EH (cell line): ENCODE measurements around the gene GTF2H4.

ENCODE experiments used
- DNase-seq: peaks from one replicate; pipeline ENCODE4 v3.0.0-alpha.2; 2015; ENCODE audit warnings: low read depth

GTF2H4 gene

DNA sequence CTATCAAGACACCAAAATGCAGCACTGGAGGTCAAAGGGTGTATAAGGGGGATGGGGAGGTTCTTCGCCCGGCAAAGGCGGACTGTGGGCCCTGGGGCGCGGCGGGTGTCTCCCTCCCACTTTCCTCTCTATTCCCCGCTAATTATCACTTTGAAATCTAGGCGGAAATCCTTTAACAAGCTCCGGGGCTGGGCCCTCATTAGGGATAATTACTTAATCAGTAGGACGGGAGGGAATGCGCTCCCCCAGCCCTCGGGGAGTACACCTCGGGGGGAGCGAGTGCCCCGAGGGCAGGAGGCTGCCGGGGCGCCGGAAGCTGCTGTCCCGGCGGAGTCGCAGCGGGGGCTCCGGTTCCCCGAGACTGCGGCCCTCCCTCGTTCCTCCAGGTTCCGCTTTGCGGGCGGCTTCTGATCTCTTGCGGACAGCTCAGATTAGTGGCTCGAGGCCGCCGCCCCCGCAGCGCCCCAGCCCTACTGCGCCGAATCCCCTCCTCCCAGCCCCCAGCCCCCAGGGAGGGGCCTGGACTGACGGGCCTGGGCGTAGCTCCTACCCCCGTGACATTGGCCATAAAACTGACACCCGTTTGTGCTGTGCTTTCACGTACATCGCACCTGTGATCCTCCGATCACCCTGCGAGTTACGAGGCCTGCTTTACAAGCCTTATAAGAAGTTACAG lies 47.5 kb downstream of the GTF2H4 start:
- peak; percentile 42 for DNase-seq

DNA sequence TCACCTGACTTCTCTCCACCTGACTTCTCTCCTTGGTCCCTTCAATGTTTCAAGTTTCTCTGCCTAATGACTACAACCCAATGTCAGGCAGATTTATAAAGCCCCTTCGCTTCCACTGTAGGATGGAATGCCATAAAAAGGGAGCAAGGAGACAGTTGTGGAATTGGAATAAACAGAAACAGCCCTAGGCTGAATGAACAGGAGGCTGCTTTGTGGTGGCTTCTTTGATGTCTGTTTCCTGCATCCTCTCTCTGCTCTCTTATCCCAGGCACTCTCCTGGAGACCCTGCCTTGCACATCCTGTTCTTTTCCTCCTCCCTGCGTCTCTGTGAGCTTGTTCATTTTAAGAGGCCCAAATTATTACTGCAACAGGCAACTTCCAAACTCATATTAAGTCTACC lies 49.7 kb downstream of the GTF2H4 start:
- DNase-seq: no peak

DNA sequence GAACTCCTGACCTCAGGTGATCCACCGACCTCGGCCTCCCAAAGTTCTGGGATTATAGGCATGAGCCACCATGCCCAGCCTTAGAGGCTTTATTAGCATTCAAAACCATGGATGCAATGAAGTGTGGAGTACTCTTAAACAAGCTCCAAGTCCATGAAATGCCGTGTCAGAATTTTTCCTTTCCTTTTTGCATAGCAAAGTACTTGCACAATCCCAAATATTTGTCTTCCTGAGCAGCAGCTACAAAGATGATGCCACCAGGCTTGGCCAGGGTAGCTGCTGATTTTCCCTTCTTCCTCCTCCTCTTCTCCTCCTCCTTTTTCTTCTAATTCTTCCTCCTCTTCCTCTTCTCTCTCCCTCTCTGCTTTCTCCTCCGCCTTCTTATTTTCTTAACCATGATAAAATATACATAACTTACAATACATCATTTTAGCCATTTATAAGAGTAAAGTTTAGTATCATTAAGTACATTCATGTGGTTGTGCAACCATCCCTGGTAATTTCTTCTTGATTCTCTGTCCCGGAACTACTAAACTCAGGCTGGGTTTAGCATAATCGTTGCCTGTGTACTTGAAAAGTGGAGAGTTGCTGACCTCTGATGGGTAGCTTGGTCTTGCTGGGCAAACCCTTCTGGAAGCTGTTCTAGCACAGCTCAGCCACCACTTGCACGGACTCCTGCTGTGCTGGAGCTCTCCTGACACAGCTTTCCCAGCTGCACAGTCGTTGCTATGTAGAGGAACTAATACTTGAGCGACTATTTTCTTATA lies 53.1 kb downstream of the GTF2H4 start:
- peak; percentile 27 for DNase-seq

DNA sequence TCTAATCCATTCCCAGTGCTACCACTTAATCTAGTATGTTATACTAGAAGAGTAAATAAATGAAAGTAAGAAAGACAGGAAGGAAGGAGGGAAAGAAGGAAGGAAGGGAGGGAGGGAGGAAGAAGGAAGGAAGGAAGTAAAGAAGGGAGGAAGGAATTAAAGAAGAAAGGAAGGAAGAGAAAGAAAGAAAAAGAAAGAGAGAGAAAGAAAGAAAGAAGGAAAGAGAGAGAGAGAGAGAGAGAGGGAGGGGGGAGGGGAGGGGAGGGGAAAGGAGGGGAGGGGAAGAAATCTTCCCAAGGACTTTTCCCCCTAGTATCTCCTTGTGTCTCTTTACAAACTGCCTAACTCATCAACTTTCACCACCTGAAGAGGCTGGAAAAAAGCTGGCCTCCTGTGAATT lies 54.7 kb downstream of the GTF2H4 start:
- no peak for DNase-seq

DNA sequence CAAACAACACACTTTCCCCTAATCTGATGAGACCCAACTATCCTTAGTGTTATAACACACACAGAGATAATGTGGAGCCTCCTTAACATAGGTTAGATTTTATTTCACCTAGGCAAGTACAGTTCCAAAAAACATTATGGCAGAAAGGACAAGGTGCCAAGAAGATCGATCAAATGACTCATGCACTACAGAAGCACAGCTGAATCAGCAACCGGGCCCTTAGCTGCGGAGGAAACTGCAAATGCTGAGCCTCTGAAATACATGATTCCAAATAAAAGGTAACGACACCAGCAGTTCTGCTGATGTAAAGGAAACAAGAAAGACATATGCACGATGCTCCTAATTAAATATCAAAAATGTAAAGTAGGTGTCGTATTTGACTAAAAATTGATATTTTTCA lies 55.6 kb downstream of the GTF2H4 start:
- DNase-seq: no peak
